GM21619 (cell line): ENCODE measurements around the gene ZNF227.
"Not testable (repeated sequence)": the region's sequence is repeated elsewhere in the genome, so short reads cannot be mapped to it uniquely, and the experiment has no call there.

Experiments
- ATAC-seq: cut with Tn5 transposase; IDR thresholded peaks from one replicate; pipeline ENCODE4 v1.9.1; 2021; ENCODE audit not compliant: unreplicated experiment

Gene ZNF227

GRCh38 chr19:44236384-44236783 is 24.1 kb downstream of the ZNF227 start:
- no peak for ATAC-seq

- not testable (repeated sequence) for ATAC-seq
These were observed 40.0 kb downstream of the ZNF227 start for GRCh38 chr19:44252332-44252731.

GRCh38 chr19:44253392-44253791 is 41.1 kb downstream of the ZNF227 start:
- ATAC-seq = not testable (repeated sequence)

DNA sequence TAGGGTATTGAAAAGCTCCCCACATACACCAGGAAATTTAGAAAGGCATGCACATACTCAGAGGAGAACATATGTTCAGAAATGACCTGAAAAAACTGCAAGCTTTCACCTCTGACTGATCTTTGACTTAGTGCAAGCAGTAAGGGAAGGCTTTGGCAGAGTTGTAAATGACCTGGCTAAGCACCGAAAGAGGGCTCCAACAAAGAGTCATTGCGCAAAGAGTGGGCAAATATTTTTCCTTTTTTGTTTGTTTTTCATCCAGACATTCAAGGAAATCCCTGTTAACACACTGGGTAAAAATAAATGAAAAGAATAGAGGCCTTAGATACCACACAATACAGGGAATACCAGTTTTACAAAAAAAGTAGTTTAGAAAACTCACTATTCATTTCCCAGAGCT is 42.2 kb downstream of the ZNF227 start:
- ATAC-seq = no peak

DNA sequence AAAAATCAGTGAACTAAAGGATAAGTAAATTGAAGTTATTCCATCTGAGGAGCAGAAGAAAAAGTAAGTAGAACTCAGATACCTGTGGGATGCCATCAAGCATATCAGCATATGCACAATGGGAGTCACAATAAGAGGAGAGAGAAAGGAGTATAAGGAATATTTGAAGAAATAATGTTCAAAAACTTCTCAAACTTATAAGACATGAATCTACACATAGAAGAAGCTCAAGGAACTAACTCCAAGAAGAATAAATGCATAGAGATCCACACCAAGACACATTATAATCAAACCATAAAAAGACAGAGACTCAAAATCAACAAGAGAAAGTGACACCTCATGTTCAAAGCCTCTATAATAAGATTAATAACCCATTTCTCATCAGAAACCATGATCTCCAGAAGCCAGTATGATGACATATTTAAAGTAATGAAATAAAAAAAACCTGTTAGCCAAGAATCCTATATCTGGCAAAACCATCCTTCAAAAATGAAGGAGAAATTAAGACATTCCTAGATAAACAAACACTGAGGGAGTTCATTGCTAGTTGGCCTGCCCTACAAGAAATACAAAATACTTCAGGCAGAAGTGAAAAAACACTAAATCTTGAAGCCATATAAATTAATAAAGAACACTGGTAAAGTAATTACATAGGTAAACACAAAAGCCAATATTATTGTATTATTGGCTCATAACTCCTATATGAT is 43.5 kb downstream of the ZNF227 start:
- ATAC-seq = no peak

DNA sequence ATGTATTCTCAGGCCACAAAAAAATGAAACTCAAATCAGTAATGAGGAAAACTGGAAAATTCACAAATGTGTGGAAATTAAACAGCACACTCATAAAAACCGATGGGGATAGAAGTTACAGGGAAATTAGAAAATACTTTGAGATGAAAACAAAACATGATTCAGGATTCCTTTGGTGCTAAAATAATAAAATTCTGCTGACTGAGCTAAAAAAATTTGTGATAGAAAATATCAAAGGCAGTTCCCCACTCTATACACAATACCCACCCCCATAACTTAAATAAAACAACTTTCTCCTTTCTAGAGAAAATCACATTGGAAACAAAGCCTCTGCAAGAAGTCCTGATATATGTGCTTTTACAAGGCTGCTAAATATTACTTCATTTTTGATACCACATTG is 45.8 kb downstream of the ZNF227 start:
- no peak for ATAC-seq

- ATAC-seq = no peak
These were observed 46.6 kb downstream of the ZNF227 start for GRCh38 chr19:44258835-44259413.

DNA sequence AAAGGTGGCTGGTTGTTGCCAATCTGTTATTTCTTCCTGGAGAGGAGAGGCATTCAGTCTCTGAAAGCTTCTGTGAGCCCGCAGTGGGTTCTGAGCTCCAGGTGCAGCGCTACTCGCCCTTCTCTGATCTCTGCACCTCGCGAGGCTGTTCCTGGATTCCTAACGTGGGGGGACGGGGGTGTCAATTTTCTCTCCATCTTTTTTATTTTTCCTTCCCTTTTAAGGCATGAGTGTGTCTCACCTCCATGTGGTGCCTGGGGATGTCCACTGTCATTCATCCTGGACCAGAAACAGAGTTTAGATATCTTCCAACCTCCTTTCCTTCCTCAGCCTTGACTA is 48.0 kb downstream of the ZNF227 start:
- no peak for ATAC-seq

GRCh38 chr19:44260695-44261446 is 48.5 kb downstream of the ZNF227 start:
- ATAC-seq = no peak

- ATAC-seq = no peak
These were observed 65.0 kb downstream of the ZNF227 start for GRCh38 chr19:44277331-44277730.

DNA sequence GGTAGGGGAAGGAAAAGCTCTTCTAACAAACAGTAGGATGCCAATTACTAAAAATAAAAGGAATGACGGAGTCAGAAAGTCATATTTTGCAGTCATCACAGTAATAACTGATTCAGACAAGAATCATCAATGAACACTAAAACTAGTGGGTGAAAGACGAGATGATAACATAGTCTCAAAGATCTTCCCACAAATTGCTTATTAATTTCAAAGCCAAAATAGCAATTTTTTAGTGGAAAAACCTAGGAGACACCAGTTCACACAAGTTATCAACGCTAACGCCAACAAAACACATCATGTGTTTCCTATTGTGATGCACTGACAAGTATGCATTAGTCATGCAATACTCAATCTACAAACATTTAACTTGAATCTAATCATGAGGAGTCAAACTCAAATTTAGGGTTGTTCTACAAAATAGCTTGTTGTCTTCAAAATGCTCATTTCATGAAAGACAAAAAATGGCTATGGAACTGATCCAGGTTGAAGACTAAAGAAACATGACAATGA is 65.9 kb downstream of the ZNF227 start:
- ATAC-seq = no peak

GRCh38 chr19:44280916-44281315 is 68.6 kb downstream of the ZNF227 start:
- ATAC-seq = no peak

- no peak for ATAC-seq
These were observed 70.5 kb downstream of the ZNF227 start for GRCh38 chr19:44282846-44283245.

GRCh38 chr19:44284968-44285367 is 72.6 kb downstream of the ZNF227 start:
- no peak for ATAC-seq
